GM19025 (cell line): ENCODE data around the gene COCH.
"Not testable (repeated sequence)": the region's sequence is repeated elsewhere in the genome, so short reads cannot be mapped to it uniquely, and the experiment has no call there.

ENCODE experiments used
- ATAC-seq: cut with Tn5 transposase; IDR thresholded peaks from one replicate; pipeline ENCODE4 v1.9.1; 2021; ENCODE audit warnings: mild to moderate bottlenecking, low read depth, moderate library complexity; ENCODE audit not compliant: unreplicated experiment

The COCH gene

DNA sequence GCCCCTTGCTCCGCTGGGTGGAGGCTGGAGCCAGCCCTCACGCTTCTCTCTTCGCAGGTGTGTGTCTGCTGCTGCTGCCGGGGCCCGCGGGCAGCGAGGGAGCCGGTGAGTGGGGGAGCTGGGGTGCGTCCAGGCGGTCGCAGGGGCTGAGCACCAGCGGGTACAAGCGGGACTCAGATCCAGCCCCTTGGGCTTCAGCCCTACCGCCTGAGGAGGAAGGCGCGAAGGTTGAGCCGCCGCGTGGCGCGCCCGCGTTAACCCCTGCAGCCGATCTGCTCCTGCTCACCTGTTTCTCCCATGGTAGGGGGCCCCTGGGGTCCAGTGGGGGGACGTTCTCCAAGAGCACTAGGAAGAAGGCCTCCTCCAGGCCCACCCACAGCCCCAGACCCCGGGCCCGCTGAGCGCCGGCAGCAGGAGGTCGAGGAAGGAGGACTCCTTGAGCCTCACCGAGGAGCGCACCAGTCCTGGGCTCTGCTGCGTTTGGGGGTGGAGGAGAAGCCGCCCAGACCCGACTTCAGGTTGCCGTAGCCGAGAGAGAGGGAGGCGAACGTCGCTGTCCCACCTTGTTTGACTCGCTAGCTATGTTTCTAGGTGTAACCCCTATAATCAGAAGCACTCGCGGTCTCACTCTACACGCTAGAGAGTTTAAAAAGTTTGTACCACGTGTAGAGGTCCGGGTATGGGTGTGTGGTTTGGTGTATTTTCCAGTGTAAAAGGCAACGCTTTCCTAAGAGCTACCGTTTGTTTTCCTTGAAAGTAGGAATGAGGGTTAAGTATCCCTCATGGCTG, 834 bp downstream of the COCH start:
- ATAC-seq, result peak; percentile 20

DNA sequence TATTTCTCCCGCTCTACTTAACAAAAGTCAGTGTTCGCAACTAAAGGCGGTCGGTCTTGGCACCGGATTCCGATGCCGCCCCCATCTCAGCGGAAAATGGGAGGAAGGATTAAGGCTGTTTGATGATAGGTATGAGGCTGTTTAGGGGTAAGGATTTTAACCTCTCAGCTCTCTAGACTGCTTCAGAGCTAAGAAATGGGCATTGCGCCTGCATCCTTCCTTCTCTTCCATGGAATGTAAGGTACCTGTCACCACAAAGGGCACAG, 1.4 kb downstream of the COCH start:
- no peak for ATAC-seq

DNA sequence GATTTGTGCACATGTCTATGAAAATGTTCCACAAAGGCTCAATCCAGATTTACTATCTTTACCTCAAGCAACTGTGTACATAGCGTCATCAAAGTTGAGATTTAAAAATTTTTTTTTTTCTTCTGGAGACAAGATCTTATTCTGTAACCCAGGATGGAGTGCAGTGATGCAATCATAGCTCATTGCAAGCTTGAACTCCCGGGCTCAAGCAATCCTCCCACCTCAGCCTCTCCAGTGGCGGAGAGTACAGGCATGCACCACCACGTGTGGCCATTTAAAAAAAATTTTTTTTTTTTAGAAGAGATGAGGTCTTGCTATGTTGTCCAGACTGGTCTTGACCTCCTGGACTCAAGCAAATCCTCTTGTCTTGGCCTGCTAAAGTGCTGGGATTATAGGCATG, 2.3 kb downstream of the COCH start:
- no peak for ATAC-seq

DNA sequence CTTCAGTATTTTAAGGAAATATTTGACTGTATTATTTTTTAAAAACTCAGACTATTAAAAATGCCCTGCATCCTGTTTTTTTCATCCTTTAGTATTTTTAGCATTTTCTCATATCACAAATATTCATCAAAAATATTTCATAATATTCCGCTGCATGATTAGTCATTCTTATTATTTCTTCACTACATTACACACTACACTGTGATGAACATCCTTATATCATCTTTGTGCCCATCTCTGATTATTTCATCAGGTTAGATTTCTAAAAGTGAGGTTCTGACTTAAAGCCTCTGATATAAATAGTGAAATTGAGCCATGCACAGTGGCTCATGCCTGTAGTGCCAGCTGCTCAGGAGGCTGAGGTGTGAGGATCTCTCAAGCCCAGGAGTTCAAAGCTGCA, 8.1 kb downstream of the COCH start:
- ATAC-seq, result no peak

- ATAC-seq, result no peak
These were observed 9.3 kb downstream of the COCH start for GRCh38 chr14:30883508-30884294.

DNA sequence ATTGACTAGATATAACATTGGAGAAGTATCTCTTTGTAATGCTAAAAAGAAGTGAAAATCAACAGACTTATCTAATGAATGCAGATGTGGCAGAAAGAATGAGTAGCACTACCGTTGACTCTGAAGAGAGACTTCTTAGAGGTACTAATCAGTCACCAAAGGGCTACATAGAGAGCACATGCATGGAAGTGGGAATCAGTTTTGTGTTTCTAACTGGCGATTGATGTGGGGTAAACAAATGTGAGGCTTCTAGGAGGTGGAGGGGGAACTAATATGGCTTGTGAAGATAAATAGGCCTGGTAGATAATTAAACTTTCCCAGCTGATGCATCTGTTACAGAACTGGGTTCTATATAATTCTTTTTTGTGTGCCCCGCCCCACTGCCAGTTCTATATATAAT, 10.5 kb downstream of the COCH start:
- no peak for ATAC-seq

GRCh38 chr14:30885840-30886740, 11.7 kb downstream of the COCH start:
- no peak for ATAC-seq

DNA sequence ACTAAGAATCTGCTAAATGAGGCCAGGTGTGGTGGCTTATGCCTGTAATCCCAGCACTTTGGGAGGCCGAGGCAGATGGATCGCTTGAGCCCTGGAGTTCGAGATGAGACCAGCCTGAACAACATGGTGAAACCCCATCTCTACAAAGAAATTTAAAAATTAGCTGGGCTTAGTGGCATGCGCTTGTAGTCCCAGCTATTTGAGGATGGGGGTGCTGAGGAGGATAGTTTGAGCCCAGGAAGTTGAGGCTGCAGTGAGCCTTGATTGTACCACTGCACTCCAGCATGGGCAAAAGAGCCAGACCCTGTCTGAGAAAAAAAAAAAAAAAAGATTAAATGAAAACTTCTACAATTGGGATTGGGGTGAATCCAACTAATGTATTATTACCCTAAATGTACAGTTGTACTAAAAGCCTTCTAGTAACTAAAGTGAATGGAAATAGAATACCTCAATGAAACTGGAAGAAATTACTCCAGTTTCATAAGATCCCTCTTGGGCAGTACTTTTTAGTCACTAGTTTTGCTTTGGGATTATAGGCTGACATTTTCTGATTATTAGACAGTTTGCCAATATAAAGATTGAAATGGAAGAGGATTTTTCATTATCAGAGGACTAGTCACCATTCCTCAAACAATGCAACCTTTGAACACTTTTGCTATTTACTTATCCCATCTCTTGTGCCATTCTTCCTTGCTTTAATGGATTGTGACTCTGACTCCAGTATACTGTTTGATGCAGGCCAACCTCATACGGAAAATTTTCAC, 14.3 kb downstream of the COCH start:
- no peak for ATAC-seq

GRCh38 chr14:30889244-30889594, 14.9 kb downstream of the COCH start:
- no peak for ATAC-seq

GRCh38 chr14:30893819-30894218, 19.5 kb downstream of the COCH start:
- no peak for ATAC-seq

GRCh38 chr14:30894923-30895515, 20.7 kb downstream of the COCH start:
- ATAC-seq, result no peak

- no peak for ATAC-seq
These were observed 22.1 kb downstream of the COCH start for GRCh38 chr14:30896435-30896834.

DNA sequence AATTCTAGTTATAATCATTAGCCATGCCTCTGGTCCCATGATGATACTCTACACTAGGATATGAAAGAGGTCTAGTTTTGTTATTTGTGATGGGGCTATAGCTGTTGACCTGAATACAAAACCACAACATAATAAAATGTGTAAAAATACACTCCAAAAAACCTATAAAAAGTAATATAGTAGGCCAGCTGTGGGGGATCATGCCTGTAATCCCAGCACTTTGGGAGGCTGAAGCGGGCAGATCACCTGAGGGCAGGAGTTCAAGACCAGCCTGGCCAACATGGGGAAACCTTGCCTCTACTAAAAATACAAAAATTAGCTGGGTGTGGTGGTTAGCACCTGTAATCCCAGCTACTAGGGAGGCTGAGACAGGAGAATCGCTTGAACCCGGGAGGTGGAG, 22.8 kb downstream of the COCH start:
- ATAC-seq, result not testable (repeated sequence)

GRCh38 chr14:30903285-30904124, 29.1 kb downstream of the COCH start:
- no peak for ATAC-seq

DNA sequence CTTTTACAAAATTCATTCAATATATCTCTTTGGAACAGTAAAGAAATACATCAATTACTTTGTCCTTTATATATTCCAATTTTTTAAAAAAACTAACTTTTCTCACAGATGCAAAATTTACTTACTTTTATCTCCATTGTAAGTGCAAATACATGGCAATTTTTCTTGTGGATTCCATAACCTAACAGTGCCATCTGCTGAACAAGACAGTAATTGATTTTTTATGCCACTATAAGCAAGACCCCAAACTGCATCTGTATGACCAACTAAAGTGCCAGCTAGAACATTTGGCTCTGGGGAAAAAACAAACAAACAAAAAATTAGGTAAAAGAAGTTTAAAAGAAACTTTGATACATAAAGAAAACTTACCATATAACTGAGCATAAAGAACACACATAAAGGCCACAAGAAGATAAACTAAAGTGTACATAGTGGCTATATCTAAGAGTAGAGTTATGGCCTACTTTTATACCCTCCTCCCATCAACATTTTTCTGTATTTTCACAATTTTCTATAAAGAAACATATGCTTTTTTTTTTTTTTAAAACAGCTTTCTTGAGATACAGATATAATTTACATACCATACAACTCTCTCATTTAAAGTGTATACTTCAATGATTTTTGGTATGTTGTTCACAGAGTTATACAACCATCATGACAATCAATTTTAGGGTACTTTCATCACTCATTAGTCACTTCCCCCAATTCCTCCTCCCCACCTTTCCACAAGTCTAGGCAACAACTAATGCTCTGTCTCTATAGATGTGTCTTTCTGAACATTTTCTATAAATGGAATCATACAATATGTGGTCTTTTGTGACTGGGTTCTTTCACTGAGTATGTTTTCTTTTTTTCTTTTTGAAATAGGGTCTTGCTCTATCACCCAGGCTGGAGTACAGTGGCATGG, 32.6 kb downstream of the COCH start:
- ATAC-seq, result no peak

GRCh38 chr14:30907659-30908057, 33.3 kb downstream of the COCH start:
- no peak for ATAC-seq

GRCh38 chr14:30908826-30909225, 34.5 kb downstream of the COCH start:
- ATAC-seq, result no peak

DNA sequence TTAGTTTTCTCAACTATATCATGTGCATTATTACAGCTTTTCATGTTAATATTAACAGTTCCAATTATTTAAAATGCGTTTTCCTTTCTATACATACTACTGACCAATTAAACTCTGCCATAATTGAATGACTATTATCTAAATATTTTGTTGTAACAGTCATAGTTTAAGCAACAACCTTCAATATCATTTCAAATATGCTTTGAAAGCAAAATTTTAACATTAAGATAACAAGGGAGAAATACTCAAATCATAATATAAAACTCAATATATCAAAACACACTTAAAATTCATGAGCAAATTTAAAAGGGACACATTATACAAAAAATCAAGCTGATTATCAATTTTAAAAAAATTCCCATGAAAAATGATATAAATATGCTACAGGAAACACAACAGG, 40.5 kb downstream of the COCH start:
- ATAC-seq, result no peak
